ENCODE results near the gene GRB10.
A peak's percentile ranks its signal among the peaks of the same experiment; 100 is the strongest.
"Not testable (repeated sequence)": the region's sequence is repeated elsewhere in the genome, so short reads cannot be mapped to it uniquely, and the experiment has no call there.

GRB10 gene

GRCh38 chr7:50743016-50743415 lies 39.7 kb downstream of the GRB10 start:
- DNase-seq (ENCODE audit: low read depth): no peak

DNA sequence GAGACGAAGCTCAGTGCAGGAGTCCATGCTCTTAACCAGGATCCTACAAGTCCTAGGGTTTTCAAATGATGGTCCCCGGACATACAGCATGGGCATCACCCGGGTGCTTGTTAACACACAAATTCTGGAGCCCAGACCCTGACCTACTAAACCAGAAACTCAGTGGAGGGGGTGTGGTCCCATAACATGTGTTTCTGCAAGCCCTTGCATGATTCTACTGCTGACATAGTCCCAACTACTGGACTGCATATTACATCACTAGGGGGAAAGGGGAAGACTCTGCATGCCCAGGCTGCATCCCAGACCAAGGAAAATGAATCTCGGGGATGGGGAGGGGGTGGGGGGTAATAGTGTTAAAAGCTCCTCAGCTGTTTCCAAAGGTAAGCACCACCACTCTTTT lies 40.3 kb downstream of the GRB10 start:
- no peak for DNase-seq (ENCODE audit: low read depth)

DNA sequence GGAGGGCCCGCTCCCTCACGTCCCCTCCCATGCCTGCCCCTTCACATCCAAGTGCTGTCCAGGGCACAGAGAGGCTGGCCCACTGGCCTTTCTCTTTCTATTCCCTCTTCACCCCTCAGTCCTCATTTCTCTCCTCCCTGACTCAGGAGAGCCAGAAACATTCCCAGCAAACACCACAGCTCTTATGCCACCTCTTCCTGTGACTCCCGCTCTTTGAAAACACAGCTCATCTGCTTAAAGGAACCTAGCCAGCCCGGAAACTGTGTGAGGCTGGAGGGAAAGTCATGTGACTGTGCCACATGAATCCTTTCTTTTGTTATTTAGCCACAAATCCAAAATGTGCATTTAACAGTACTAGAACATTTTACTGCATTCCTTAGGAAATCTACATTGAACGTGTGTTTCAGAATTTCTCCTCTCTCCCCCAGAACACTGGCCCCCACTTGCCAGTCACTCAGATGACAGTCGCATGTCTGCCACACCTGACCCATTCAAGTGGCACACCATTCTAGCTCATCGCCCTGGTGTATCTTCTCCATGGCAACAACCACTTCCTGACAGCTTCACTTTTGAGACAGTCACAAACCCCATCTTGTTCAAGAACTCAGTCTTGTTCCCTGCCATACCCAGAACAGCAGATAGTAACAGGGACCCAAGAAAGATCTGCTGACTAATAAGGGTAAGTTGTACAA lies 42.8 kb downstream of the GRB10 start:
- DNase-seq (ENCODE audit: low read depth): peak; percentile 35

- no peak for DNase-seq (ENCODE audit: low read depth)
Observed at GRCh38 chr7:50738932-50739331, 43.8 kb downstream of the GRB10 start.

DNA sequence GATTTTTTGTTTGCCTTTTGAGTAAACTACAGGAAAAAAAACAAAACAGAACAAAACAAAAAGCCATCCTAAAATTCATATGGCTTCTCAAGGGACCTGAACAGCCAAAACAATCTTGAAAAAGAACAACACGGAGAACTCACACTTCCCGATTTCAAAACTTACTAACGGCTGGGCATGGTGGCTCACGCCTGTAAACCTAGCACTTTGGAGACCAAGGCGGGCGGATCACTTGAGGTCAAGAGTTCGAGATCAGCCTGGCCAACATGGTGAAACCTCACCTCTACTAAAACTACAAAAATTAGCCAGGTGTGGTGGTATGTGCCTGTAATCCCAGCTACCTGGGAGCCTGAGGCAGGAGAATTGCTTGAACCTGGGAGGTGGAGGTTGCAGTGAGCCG lies 46.9 kb downstream of the GRB10 start:
- not testable (repeated sequence) for DNase-seq (ENCODE audit: low read depth)

GRCh38 chr7:50735333-50735732 lies 47.4 kb downstream of the GRB10 start:
- DNase-seq (ENCODE audit: low read depth): no peak

DNA sequence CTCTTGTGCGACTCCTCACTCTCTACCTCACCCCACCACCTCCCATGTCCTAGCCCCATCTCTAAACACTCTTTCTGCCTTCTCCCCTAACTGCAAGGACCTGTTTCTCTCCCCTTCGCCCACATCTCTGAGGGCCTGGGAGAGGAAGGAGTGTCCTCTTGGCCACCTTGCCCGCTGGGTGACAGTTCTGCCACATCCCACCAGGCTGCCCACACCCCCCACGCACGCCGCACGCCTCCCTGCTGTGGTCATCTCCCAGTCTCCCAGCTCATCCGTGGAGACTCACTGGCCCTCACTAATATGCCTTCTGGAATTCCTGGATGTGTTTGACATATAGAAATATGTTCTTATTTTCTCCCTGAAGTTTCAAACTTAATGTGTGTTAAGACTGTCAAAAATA lies 48.5 kb downstream of the GRB10 start:
- DNase-seq (ENCODE audit: low read depth): no peak

GRCh38 chr7:50733552-50733951 lies 49.1 kb downstream of the GRB10 start:
- DNase-seq (ENCODE audit: low read depth): peak; percentile 37

DNA sequence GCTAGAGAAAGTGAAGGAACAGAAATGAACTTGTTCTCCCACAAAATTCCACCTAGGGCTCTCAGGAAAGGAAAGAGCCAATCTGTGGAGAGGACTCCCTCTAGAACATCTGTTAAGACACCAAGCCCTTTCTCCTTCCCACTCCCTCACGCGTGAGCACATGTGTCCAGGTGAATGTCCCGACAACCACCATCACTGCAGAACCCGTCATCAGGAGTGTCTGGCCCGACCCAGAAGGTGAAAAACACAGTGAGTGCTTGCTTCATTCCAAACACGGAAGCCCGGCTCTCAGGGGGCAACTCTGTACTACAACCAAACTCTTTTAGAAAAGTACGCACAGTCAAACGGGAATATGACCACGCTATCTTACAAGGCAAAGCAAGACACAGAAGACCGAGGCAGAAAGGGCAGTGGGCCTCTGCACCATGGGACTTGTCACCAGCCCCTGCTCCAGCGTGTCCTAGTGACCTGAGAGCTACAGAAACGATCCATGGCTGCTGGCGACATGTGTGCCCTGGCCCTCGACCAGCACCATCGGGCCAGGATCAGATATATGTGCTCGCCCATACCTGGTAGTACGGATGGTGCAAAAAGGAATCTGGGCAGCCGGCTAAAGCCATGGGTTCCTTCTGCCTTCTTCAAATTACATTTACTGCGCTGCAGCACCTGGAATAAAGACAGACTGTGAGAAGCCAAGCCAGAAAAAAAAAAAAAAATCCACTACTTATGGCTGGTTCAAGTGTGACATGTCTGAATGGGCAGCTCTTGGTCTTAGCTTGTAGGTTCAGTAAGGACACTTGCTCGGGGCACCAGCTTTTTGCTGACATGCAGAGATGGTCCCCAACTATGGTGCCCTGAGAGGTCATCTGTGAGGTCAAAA lies 50.8 kb downstream of the GRB10 start:
- no peak for DNase-seq (ENCODE audit: low read depth)

GRCh38 chr7:50730446-50731400 lies 52.0 kb downstream of the GRB10 start:
- peak; percentile 34 for DNase-seq (ENCODE audit: low read depth)

DNA sequence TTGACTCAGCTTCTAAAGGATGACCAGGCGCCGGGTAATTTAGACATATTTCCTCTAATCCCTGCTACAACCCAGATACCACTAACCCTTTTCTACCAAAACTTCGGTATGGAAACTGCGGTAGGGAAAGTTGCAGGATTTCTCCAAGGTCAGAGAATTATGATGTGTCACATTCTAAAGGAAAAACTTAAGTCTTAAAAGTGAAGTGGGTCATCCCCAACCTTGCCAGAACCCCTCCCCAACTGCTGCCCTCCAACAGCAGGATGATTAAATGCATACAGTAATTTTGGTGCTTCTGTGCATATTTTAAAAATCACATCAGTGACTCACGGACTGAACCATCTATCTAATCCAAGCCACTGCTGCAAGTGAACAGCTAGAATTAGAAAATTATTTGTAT lies 52.7 kb downstream of the GRB10 start:
- DNase-seq (ENCODE audit: low read depth): peak; percentile 62

DNA sequence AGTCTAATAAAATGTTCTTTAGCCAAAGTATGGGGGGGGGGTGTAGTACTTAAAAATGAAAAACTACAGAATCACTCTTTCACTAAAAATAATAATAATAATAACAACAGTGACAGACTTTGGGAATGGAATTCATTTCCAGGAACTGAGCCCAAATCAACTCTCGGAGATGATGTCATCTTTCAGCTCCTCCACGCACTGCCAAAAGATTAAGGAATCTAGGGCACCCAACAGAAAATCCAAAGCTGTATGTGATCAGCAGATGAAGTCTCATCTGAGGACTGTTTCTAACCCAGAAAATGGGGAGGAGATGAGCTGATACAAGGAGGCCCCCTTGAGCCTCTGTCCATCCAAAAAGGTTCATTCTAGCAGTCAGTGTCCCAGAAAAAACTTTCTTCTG lies 54.5 kb downstream of the GRB10 start:
- peak; percentile 67 for DNase-seq (ENCODE audit: low read depth)

- DNase-seq (ENCODE audit: low read depth): no peak
Observed at GRCh38 chr7:50727711-50728110, 55.0 kb downstream of the GRB10 start.

GRCh38 chr7:50727072-50727471 lies 55.6 kb downstream of the GRB10 start:
- no peak for DNase-seq (ENCODE audit: low read depth)

DNA sequence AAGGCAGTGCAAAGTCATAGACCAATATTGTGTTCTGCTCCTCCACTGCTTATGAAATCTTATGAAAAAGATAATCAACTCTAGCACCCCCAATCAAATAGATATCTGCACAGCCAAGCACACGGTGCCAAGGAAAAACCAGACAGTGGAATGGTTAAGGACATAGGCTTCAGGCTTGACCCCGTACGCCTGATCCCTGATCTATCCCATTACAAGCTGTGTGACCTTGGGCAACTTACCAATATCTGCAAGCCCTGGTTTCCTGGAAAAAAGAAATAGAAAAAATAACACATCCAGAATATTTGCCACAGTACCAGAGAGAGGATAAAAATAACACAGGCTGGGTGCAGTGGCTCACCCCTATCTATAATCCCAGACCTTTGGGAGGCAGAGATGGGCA lies 56.9 kb downstream of the GRB10 start:
- DNase-seq (ENCODE audit: low read depth): no peak

GRCh38 chr7:50724526-50725520 lies 57.9 kb downstream of the GRB10 start:
- no peak for DNase-seq (ENCODE audit: low read depth)

DNA sequence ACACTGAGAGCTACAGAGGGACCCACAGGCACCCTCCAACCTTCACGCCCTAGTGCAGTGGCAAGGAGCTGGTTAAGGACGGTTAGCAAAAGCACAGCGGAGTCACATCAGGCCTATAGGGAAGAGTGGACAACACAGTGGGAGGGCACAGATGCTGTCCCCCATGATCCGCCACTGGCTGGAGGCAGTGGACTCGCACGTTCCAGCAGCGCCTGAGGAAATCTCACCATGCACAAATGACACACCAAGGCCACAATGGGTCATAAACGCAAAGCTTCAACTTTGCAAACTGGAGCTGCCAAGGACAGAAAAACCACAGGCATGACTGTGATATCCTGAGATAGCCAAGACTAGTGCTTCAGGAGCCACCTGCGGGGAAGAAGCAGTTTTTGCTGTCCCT lies 58.8 kb downstream of the GRB10 start:
- no peak for DNase-seq (ENCODE audit: low read depth)

- DNase-seq (ENCODE audit: low read depth): no peak
Observed at GRCh38 chr7:50723173-50723572, 59.5 kb downstream of the GRB10 start.

- peak; percentile 33 for DNase-seq (ENCODE audit: low read depth)
Observed at GRCh38 chr7:50721661-50722259, 60.9 kb downstream of the GRB10 start.

DNA sequence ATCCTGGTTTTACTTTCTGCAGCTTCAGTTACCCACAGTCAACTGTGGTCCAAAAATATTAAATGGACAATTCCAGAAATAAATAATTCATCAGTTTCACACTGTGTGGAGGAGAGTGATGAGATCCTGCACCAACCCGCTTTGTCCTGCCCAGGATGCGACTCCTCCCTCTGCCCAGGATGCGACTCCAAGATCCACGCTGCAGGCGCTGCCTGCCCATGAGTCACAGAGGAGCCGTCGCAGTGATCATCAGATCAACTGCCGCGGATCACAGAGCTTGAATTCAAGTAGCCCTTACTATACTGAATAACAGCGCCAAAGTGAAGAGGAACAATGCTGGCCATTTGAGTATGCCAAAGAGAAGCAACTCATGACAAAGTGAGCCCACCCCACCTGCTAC lies 61.5 kb downstream of the GRB10 start:
- no peak for DNase-seq (ENCODE audit: low read depth)

DNA sequence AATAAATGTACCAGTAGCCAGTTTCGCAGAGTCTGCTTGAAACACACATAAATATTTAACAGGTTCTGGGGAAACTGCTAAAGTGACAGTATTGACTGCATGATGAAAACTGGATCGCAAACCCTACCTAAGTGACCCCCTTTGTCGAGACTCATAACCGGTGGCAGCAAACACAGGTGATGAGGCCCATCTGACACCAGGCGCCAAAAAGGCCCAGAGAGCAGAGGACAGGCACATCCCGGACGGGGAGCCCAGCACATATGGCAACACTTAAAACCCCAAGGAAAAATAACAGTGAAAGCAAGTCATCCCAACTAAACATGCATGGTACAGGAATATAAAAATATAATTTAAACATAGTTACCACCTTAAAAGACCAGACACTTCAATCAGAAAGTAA lies 62.4 kb downstream of the GRB10 start:
- DNase-seq (ENCODE audit: low read depth): no peak

Data from EH (cell line).